ENCODE results near the gene LCTL.
"Not testable (repeated sequence)": the region's sequence is repeated elsewhere in the genome, so short reads cannot be mapped to it uniquely, and the experiment has no call there.

LCTL gene

GRCh38 chr15:66564136-66565041, 1.4 kb downstream of the LCTL start:
- DNase-seq = no peak

- DNase-seq = no peak
Observed at GRCh38 chr15:66563566-66564110, 2.2 kb downstream of the LCTL start.

- no peak for DNase-seq
Observed at GRCh38 chr15:66563126-66563525, 2.7 kb downstream of the LCTL start.

- DNase-seq = no peak
Observed at GRCh38 chr15:66560856-66561525, 4.8 kb downstream of the LCTL start.

GRCh38 chr15:66558271-66558670, 7.5 kb downstream of the LCTL start:
- no peak for DNase-seq

- no peak for DNase-seq
Observed at GRCh38 chr15:66555685-66556084, 10.1 kb downstream of the LCTL start.

- no peak for DNase-seq
Observed at GRCh38 chr15:66545255-66545654, 20.5 kb downstream of the LCTL start.

GRCh38 chr15:66542896-66543295, 22.9 kb downstream of the LCTL start:
- no peak for DNase-seq

- DNase-seq = no peak
Observed at GRCh38 chr15:66535056-66535455, 30.7 kb downstream of the LCTL start.

- DNase-seq = no peak
Observed at GRCh38 chr15:66524838-66525237, 41.0 kb downstream of the LCTL start.

GRCh38 chr15:66523926-66524325, 41.9 kb downstream of the LCTL start:
- no peak for DNase-seq

GRCh38 chr15:66515901-66516322, 49.9 kb downstream of the LCTL start:
- no peak for DNase-seq

- no peak for DNase-seq
Observed at GRCh38 chr15:66514586-66514985, 51.2 kb downstream of the LCTL start.

GRCh38 chr15:66508293-66508883, 57.4 kb downstream of the LCTL start:
- no peak for DNase-seq

- DNase-seq = no peak
Observed at GRCh38 chr15:66505818-66506217, 60.0 kb downstream of the LCTL start.

GRCh38 chr15:66505430-66505811, 60.4 kb downstream of the LCTL start:
- no peak for DNase-seq

- DNase-seq = peak; percentile 66 to 97 (median 80)
Observed at GRCh38 chr15:66504563-66505429, 61.0 kb downstream of the LCTL start, which contains the start of the genes RPL4 and ZWILCH. Gene RPL4, minus strand, starts transcription at chr15:66504855. Its CDS starts 65 bp downstream, at chr15:66504790. Gene ZWILCH, plus strand, starts transcription at chr15:66505326. Its CDS starts 13 bp downstream, at chr15:66505339.

GRCh38 chr15:66503780-66504562, 61.8 kb downstream of the LCTL start:
- no peak for DNase-seq

GRCh38 chr15:66503041-66503648, 62.7 kb downstream of the LCTL start:
- not testable (repeated sequence) for DNase-seq

- DNase-seq = no peak
Observed at GRCh38 chr15:66502491-66502890, 63.3 kb downstream of the LCTL start.

GRCh38 chr15:66500346-66500745, 65.5 kb downstream of the LCTL start:
- DNase-seq = not testable (repeated sequence)

Measured in stimulated activated naive CD4-positive, alpha-beta T cell (primary cell).